ENCODE measurements around the gene BMPR1A. TPM values are rescaled to one million over a fixed set of nuclear protein-coding genes. Genes with fewer than 3 reads are reported as not detected.
"Not testable (repeated sequence)": the region's sequence is repeated elsewhere in the genome, so short reads cannot be mapped to it uniquely, and the experiment has no call there.

BMPR1A gene
- total RNA-seq, 1 donor: 3.3 TPM

DNA sequence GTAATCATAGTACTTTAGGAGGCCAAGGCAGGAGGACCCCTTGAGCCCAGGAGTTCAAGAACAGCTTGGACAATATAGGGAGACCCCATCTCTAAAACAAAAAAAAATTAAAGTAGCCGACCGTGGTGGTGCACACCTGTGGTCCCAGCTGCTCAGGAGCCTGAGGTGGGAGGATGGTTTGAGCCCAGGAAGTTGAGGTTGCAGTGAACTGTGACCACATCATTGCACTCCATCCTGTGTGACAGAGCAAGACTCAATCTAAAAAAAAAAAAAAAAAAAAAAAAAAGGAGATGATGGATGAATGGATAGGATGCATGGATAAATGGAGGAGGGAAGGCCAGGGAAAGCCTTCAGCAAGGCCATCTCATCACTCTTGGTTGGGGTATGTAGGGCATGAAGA is 33.4 kb upstream of the BMPR1A start:
- Histone ChIP-seq H3K4me3 (ENCODE audit: low read length) (no peak overlapping the region), H3K27me3 (ENCODE audit: insufficient read depth, low read length) (peaks cover 5% of the 10 kb centered on the region), H3K4me1 (ENCODE audit: insufficient read depth, low read length) (peaks cover 6% of the 10 kb centered on the region), H3K9me3 (ENCODE audit: low read depth, low read length) (no peaks in the 10 kb centered on the region)

DNA sequence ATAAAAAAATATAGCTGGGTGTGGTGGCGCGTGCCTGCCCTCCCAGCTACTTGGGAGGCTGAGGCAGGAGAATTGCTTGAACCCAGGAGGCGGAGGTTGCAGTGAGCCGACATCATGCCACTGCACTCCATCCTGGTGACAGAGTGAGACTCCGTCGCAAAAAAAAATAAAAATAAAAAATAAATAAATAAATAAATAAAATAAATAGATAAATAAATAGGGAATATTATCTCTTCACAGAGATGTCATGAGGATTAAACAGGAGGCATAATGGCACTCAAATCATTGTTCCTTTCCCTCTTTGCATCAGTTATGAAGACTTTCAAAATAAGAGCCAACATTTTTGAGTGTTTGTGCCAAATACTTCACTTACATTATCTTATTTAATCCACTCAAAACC is 32.0 kb upstream of the BMPR1A start:
- Histone ChIP-seq H3K4me1 (ENCODE audit: insufficient read depth, low read length) (peaks cover 6% of the 10 kb centered on the region), H3K27me3 (ENCODE audit: insufficient read depth, low read length) (peaks cover 5% of the 10 kb centered on the region), H3K9me3 (ENCODE audit: low read depth, low read length) (no peaks in the 10 kb centered on the region), H3K4me3 (ENCODE audit: low read length) (no peak overlapping the region)

DNA sequence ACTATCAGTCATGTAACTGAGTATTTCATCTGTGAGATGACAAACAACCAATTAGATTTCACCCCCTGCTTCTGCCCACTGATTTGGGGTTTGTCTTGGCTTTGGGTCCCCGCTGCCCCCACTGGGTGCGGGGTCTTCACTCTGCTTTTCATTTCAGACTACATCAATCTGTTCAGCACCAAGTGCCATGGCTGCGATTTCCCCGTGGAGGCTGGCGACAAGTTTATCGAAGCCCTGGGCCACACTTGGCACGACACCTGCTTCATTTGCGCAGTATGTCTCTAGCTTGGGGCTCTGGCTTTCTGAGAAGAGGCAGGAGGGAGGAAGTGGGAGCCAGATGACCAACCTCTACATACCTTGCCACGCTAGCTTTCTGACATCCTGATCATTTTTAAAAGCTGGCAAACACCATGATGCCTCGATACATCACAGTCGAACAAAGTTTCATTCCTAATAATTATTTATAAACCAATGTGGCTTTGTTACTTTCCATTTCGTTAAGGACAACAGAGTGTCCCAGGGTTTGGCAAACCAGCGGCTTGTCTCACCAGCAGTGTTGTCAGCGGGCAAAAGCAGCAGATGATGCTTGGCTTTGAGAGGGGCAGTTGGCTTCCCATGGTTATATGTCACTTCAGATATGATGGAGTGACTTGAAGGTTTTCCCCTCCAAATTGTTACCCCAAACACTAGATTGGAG is 30.3 kb upstream of the BMPR1A start:
- peaks cover 5% of the 10 kb centered on the region for H3K27me3 ChIP-seq (ENCODE audit: insufficient read depth, low read length)

DNA sequence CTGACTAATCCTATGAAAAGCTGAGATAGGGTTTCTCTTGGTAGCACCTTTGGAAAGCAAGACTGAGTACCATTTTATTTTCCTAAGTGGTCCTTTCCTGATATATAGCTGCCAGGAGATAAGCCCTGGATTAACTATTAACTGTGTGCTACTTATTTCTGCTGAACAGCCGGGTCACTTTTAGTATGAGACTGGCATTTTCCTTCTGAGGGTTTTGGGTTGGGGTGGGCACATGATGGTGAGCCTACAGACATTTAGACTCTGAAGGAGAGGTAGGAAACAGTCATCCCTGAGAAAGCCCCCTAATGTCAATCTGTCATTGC is 29.8 kb upstream of the BMPR1A start:
- no peak overlapping the region for H3K4me3 ChIP-seq (ENCODE audit: low read length)
- no peaks in the 10 kb centered on the region for H3K9me3 ChIP-seq (ENCODE audit: low read depth, low read length)
- peaks cover 6% of the 10 kb centered on the region for H3K4me1 ChIP-seq (ENCODE audit: insufficient read depth, low read length)
- peaks cover 4% of the 10 kb centered on the region for H3K27me3 ChIP-seq (ENCODE audit: insufficient read depth, low read length)

More for the DNA sequence above, 30.3 kb upstream of the BMPR1A start:
- H3K4me1 ChIP-seq (ENCODE audit: insufficient read depth, low read length): peaks cover 6% of the 10 kb centered on the region
- H3K9me3 ChIP-seq (ENCODE audit: low read depth, low read length): no peaks in the 10 kb centered on the region
- no peak overlapping the region for H3K4me3 ChIP-seq (ENCODE audit: low read length)

DNA sequence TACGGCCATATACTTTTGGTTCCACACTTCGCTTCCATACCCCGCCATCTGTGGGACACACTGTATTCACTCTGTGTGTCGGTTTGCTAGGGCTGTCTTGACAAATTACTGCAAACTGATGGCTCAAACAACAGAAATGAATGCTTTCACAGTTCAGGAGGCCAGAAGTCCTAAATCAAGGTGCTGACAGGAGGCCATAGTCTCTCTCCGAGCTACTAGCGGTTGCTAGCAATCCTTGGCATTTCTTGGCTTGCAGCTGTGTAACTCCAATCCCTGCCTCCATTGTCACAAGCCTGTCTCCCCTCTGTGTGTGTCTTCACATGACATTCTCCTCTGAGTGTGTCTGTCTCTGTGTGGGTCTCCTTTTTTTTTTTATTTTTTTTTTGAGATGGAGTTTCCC is 28.9 kb upstream of the BMPR1A start:
- Histone ChIP-seq H3K27me3 (ENCODE audit: insufficient read depth, low read length) (peaks cover 2% of the 10 kb centered on the region), H3K9me3 (ENCODE audit: low read depth, low read length) (no peaks in the 10 kb centered on the region), H3K4me3 (ENCODE audit: low read length) (no peak overlapping the region), H3K4me1 (ENCODE audit: insufficient read depth, low read length) (peaks cover 6% of the 10 kb centered on the region)

DNA sequence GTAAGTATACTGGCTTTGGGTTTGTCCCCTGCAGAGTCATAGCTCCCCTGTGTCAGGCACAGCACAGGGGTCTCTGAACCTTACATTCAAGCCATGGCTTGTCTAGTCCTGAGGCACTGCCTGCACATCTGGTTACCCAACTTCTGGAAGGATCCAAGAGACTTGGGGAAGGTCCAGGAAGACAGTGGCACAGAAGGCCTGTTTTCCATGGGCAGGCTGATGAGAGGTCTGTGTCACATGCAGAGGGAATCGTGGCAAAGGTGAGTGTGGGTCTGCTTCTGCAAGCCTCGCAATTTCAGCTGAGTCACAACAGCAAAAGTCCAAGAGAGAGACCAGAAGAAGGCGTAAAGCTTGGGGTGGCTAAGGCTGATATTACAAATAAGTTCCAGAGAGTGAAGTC is 28.4 kb upstream of the BMPR1A start:
- peaks cover 2% of the 10 kb centered on the region for H3K27me3 ChIP-seq (ENCODE audit: insufficient read depth, low read length)
- no peak overlapping the region for H3K4me3 ChIP-seq (ENCODE audit: low read length)
- H3K9me3 ChIP-seq (ENCODE audit: low read depth, low read length): no peaks in the 10 kb centered on the region
- peaks cover 4% of the 10 kb centered on the region for H3K4me1 ChIP-seq (ENCODE audit: insufficient read depth, low read length)

DNA sequence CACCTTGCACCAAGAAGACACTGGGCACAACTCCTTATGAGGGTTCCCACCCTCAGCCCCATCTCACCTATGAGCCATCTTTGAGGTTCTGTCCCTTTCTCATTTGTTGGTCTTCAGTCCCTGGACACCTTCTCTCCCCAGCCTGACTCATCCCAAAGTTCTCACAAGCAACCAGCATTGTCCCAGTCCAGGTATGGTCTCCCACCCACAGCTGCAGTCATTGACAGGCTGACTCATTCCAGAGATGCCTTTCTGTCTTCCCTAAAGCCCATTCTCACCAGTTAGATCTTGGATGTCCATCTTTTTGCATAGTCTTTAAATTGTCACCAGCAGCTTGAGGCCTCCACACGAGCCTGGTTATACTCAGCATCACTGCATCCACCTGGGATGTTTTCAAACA is 26.7 kb upstream of the BMPR1A start:
- Histone ChIP-seq H3K27me3 (ENCODE audit: insufficient read depth, low read length) (peaks cover 2% of the 10 kb centered on the region), H3K4me1 (ENCODE audit: insufficient read depth, low read length) (no peaks in the 10 kb centered on the region), H3K4me3 (ENCODE audit: low read length) (no peak overlapping the region), H3K9me3 (ENCODE audit: low read depth, low read length) (no peaks in the 10 kb centered on the region)

DNA sequence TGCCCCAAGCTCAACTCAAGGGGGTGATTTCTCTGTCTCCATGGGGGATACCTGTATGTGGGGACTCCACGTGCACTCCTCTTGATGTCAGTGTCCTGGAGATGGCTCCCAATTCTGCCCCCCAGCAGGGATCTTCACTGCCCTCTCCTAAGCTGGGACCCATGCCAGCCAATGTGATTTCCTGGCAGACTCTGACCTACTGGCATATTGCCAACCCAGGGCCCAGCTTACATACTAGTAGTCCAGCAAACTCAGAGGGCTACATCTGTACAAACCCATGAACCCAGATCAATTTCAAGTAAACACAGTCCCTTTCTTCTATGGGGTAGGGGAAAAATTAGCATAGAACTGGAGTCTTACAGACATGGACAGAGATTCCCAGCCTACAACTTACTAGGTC is 26.2 kb upstream of the BMPR1A start:
- H3K4me1 ChIP-seq (ENCODE audit: insufficient read depth, low read length): no peaks in the 10 kb centered on the region
- H3K9me3 ChIP-seq (ENCODE audit: low read depth, low read length): no peaks in the 10 kb centered on the region
- H3K27me3 ChIP-seq (ENCODE audit: insufficient read depth, low read length): peaks cover 2% of the 10 kb centered on the region
- no peak overlapping the region for H3K4me3 ChIP-seq (ENCODE audit: low read length)

DNA sequence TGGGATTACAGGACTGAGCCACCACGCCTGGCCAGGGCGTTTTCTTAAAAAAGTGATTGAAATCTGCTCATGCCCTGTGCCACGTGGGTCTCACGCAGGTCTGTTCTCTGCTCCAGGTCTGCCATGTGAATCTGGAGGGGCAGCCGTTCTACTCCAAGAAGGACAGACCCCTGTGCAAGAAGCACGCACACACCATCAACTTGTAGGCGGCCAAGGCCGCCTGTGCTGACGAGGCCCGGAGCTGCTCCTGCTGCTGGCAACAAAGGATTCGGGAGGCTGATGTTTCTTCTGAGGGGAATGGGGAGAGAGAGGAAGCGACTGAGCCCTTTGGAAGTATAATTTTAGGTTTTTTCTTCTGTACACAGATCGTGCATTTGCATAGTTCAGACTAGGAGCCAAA is 23.6 kb upstream of the BMPR1A start:
- Histone ChIP-seq H3K9me3 (ENCODE audit: low read depth, low read length) (no peaks in the 10 kb centered on the region), H3K4me1 (ENCODE audit: insufficient read depth, low read length) (no peaks in the 10 kb centered on the region), H3K4me3 (ENCODE audit: low read length) (no peak overlapping the region), H3K27me3 (ENCODE audit: insufficient read depth, low read length) (peaks cover 2% of the 10 kb centered on the region)

DNA sequence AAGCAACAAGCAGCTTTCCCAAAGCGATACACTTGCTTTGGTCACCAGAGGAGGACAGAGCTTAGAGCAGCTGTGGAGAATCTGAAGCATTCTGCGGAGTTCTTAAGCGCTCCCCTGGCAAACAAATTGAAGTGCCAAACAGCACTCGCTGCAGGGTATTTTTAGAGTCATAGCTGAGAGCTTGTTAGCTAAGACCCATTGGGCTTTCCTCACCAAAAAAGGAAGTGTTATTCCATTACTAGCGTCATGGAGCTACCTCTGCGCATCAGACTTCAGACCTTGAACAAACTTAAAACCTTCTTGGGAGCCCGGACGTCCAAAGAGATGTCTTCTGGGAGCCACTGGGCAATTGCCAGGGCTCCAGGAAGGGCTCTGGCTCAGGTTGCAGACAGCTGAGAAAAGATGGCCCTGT is 23.2 kb upstream of the BMPR1A start:
- H3K4me1 ChIP-seq (ENCODE audit: insufficient read depth, low read length): no peaks in the 10 kb centered on the region
- H3K4me3 ChIP-seq (ENCODE audit: low read length): no peak overlapping the region
- no peaks in the 10 kb centered on the region for H3K9me3 ChIP-seq (ENCODE audit: low read depth, low read length)
- no peaks in the 10 kb centered on the region for H3K27me3 ChIP-seq (ENCODE audit: insufficient read depth, low read length)

DNA sequence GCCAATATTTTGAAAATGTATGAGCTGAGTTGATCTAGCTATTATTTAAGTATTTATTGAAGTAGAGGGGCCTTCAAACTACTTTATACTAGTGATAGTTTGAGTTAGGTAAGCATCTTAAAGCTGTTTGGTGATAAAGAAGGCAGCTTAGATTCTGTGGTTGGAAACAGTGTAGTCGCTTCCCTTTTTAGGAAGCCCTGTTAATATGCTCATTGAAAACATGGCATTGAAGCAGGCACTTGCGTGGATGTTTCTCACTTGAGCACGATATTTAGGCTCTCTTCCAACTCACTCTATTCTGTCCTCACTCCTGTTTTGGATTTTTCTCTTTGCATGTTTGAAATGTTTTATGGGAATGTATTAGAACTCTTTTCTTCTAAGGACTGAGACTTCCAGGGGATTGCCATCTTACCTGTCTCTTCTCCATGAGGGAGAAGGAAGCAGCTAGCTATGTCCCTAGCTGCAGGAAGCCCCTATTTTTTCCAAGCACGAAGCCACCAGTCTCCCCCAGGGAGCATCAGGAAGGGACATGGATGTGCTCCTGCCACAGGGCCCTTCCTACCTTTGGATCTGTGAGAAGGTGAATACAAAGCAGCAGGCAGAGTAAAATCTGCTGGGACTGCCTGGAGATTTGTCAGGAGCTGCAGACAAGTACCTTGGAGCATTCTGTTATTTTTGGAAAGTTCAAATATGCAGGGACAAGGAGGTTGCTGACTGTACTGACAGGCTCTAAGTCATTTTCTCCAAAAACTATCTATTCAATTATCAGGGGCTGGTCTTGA is 22.0 kb upstream of the BMPR1A start:
- H3K9me3 ChIP-seq (ENCODE audit: low read depth, low read length): no peaks in the 10 kb centered on the region
- no peaks in the 10 kb centered on the region for H3K4me1 ChIP-seq (ENCODE audit: insufficient read depth, low read length)
- H3K4me3 ChIP-seq (ENCODE audit: low read length): no peak overlapping the region
- H3K27me3 ChIP-seq (ENCODE audit: insufficient read depth, low read length): no peaks in the 10 kb centered on the region

DNA sequence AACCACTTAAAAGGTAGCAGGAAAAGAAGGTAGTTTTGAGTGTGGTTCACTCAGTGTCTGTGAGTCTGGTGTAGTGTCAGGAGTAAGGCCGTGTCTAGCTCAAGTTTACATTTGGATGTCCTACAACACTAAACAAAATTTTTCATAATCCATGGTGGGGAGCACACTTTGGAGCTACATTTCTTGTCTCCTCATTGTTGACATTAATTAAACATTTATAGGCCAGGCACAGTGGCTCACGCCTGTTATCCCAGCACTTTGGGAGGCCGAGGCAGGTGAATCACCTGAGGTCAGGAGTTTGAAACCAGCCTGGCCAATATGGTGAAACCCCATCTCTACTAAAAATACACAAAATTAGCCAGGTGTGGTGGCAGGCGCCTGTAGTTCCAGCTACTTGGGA is 21.1 kb upstream of the BMPR1A start:
- not testable (repeated sequence) for H3K9me3 ChIP-seq (ENCODE audit: low read depth, low read length)

DNA sequence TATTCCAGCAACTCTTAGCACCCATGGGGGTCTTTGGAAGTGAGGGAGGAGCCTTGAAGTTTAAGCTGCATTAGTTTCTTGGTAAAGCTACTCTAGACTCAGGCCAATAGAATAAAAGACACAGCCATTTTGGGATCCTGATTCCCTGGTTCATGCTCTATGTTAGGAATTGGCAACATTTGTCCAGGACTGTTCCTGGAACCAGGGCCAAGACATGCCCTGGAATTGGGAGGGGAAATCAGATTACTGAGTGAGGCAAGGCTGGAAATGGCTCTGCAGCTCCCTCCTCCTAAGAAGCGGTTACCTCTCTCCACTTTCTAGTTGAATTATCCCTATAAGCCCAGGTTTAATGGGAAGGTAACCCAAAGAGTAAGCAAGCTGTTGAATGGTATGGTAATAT is 14.2 kb upstream of the BMPR1A start:
- H3K9me3 ChIP-seq (ENCODE audit: low read depth, low read length): no peaks in the 10 kb centered on the region
- no peaks in the 10 kb centered on the region for H3K27me3 ChIP-seq (ENCODE audit: insufficient read depth, low read length)
- H3K4me3 ChIP-seq (ENCODE audit: low read length): no peak overlapping the region
- no peaks in the 10 kb centered on the region for H3K4me1 ChIP-seq (ENCODE audit: insufficient read depth, low read length)

More for the DNA sequence above, 21.1 kb upstream of the BMPR1A start:
- not testable (repeated sequence) for H3K4me1 ChIP-seq (ENCODE audit: insufficient read depth, low read length); H3K4me3 ChIP-seq (ENCODE audit: low read length); H3K27me3 ChIP-seq (ENCODE audit: insufficient read depth, low read length)

DNA sequence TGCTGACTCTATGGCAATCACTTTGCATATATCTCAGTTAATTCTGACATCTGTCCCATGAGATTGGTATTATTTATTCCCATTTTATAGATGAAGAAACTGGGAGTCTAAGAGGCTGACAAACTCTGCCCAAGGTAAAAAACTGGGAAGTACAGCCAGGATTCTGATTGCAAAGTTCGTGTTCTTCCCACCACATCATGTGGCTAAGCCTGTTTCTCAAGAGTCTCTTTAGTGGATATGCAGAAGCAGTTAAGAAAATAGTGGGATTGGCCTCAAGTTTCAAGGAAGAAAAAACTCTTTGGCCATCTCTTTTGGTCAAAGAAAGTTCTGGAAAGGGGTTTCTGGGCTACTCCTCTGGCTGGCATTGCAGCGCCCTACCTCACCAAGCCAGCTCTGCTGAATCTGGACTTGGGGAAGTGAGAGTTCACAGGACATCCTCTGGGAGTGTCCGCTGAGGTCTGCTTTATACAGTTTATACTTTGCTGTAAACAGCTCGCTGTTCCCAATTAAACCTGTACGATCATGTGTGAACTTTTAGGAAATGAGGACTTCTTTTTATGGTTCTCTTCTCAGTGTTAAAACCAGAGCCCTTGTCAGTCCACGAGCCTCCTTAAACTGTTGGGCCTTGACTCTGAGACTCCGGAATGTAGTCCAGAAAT is 12.2 kb upstream of the BMPR1A start:
- H3K27me3 ChIP-seq (ENCODE audit: insufficient read depth, low read length): no peaks in the 10 kb centered on the region
- no peaks in the 10 kb centered on the region for H3K4me1 ChIP-seq (ENCODE audit: insufficient read depth, low read length)
- H3K4me3 ChIP-seq (ENCODE audit: low read length): no peak overlapping the region
- no peaks in the 10 kb centered on the region for H3K9me3 ChIP-seq (ENCODE audit: low read depth, low read length)

DNA sequence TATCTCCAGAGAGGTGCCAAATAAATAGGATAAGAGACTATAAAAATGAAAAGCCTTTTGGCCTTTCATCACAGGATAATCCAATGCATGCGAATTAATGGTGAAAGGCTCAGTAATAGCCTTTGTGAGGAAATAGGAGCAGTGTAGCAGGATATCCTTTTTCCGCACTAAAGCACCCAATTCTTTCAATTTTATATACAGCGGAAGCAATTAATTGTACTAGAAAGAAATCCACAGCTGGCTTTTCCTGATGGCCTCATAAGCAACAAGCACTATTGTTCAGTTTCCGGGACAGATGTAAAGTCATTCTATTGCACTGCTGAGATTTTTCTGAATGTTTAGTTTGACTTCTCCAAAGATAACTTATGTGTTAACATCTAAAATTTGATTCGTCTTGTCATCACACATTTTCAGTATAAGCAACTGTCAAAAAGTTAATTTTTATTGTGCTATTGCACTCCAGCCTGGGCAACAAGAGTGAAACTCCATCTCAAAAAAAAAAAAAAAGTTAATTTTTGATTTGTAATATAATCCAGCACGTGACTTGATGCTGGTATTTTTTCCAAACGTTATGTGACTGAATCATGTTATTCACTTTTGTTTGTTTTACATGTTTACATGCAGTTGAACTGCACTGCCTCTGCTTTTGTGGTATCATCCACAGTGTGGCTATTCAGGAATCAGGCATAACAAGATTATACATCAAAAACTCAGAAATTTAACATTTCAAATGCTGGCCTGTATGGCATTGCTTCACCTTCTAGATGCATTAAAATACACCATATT is 8.4 kb upstream of the BMPR1A start:
- H3K9me3 ChIP-seq (ENCODE audit: low read depth, low read length): no peaks in the 10 kb centered on the region
- no peaks in the 10 kb centered on the region for H3K4me1 ChIP-seq (ENCODE audit: insufficient read depth, low read length)
- H3K27me3 ChIP-seq (ENCODE audit: insufficient read depth, low read length): peaks cover 4% of the 10 kb centered on the region
- H3K4me3 ChIP-seq (ENCODE audit: low read length): no peak overlapping the region
